NCI-H2227 treated with DMSO at 0.1 percent for 48 hours (cell line): Measurements from ENCODE around the gene UBXN2A.
A peak's percentile ranks its signal among the peaks of the same experiment; 100 is the strongest.

Experiments used
- DNase-seq: peaks from one replicate; lab custom pipeline; 2025; lab: John Stamatoyannopoulos, UW

Gene UBXN2A

DNA sequence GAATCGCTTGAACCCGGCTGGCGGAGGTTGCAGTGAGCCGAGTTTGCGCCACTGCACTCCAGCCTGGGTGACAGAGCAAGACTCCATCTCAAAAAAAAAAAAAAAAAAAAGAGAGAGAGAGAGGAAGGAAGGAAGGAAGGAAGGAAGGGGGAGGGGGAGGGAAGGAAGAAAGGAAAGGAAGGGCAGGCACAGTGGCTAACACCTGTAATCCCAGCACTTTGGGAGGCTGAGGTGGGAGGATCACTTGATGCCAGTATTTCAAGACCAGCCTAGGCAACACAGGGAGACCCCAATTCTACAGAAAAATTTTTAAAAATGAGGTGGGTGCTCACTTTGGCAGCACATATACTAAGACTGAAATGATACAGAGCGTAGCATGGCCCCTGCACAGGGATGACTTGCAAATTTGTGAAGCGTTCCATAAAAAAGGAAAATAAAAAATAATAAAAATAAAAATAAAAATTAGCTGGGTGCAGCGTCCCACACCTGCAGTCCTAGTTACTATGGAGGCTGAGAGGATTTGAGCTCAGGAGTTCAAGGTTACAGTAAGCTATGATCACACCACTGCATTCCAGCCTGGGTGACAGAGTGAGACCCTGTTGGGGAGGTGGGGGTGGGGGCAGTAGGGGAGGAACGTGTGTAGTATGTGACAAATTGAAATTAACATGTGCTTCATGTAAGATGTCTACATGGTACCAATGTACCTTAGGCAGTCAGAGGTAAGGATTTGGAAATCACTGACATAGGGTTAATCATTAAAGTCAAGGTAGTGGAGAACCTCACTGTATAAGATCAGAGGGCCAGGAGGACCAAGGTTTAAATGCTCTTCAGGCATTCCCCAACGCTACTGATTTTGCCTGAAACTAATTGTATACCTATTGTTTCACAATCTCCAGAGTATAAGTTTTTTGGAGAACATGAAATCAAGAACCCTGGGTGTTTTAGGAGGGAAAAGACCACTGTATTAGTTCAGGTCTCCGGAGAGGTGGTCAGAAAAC lies 105.5 kb downstream of the UBXN2A start:
- no peak for DNase-seq

DNA sequence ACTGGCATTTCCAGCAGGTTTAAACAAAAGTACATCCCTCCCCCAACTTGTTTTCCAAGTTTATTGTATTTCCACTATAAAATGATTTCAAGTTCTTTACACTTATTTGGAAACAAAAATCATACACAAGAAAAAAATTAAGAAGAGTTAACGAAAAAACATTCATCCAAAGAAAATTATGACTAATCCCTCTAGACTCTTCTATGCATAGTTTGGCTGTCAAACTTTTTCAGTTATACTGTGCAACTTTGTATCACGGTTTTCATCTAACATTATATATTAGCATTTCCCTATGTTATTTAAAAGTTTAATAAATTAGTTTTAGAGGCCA lies 106.3 kb downstream of the UBXN2A start:
- DNase-seq: no peak

DNA sequence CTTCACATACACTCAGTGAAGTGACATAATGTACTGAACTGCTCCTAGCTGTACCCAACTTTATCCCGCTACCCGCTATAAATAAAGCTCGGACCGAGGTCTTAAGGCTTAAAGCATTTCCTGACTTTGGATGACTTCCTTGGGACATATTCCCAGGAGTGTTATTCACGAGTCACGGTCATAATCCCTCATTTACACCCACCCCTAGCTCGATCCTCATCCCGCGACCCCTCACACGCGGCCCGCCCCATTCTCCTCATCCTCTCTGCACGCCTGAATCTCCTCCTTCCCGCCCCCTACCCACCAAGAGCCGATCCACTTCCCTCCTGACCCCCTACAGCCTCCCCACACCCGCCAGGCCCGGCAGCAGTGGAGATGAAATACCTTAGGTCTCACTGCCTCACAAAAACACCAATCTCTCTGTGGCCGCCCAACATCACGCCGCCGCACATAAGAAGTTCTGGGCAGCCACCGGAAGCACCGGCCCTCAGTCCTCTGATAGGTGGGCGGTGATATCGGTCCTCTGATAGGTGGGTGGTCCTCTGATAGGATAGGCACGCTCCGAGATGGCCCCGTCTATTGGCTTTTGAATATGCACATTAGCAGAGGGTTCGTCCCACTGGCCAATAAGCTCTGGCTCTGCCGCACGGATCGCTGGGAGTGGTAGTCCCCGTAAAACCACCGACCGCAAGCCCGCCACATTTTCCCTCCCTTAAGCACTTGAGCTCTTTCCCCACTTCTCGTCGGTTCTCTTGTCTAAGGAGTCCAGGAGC lies 106.9 kb downstream of the UBXN2A start, which contains the start of gene WDCP:
TSS of gene WDCP (minus strand) at position 462 of the 773 bp plus-strand sequence. CDS start 7,897 bp downstream, outside the sequence.
- peak; percentile 99 for DNase-seq

DNA sequence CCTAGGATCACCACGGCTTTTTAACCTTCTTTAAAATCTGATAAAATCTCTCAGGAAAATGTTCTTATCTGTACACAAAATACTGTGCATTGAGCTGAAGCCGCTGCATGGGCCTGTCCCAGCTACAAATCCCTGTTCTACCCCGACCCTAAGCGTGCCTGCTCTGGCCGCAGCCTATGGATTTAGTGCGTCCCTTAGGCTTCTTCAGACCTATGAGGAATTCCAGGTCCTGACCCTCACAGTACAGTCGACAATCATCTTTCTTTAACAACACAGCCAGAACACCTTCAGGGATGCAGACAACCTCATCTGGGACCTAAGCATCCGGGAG lies 107.4 kb downstream of the UBXN2A start:
- DNase-seq: no peak

DNA sequence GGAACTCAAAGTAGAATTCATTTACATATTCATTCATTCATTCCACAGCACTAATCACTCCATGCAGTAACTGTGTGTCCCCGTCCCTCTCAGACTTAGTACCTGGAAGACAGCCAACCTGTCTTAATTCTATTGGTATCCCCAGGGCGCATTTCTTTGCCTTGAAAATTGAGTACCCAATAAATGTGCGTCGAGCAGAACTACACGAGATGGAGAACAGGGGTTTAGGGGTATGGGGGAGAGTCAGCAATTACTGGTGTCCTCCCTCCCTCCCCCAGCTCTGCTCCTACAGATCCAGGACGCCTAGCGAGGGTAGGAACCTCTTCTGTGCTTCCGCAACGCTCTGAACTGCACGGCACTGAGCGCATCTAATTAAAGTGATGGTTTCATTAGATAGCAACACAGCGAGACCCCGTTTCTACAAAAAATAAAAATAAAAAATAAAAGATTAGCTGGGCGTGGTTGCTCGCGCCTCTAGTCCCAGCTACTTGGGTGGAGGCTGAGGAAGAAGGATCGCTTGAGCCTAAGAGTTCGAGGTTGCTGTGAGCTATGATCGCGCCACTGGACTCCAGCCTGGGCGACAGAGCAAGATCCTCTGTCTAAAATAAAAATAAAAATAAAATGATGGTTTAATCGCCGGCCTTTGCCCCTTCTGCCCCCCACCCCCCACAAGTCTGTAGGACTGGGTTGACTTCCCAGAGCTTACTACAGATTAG lies 108.7 kb downstream of the UBXN2A start:
- DNase-seq: peak; percentile 34

DNA sequence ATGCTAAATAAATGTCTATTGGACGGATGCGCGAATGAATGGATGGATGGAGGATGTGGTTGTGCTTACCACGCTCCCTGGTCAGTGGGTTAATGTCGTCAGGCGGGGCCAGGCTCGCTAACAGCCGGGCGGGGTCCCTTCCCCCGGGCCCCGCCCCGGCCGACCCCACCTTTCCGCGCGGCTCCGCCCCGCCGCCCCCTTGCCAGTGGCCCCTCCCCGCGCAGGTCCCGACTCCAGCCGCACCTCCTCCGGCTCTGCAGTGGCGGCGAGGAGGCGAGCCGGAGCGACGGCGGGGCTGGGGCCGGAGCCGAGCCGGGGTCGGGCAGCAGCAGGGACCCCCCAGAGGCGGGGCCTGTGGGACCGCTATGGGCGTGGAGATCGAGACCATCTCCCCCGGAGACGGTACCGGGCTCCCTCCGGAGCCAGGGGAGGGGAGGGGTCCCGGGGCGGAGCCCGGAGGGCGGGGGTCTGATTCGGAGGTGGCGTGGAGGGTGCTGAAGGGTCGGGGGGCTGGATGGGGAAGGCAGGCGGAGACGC lies 109.3 kb downstream of the UBXN2A start, which contains the start of gene FKBP1B:
TSS of gene FKBP1B (plus strand) at position 257 of the 537 bp plus-strand sequence. CDS start at position 366, 109 bp downstream.
- peak; percentile 83 for DNase-seq

DNA sequence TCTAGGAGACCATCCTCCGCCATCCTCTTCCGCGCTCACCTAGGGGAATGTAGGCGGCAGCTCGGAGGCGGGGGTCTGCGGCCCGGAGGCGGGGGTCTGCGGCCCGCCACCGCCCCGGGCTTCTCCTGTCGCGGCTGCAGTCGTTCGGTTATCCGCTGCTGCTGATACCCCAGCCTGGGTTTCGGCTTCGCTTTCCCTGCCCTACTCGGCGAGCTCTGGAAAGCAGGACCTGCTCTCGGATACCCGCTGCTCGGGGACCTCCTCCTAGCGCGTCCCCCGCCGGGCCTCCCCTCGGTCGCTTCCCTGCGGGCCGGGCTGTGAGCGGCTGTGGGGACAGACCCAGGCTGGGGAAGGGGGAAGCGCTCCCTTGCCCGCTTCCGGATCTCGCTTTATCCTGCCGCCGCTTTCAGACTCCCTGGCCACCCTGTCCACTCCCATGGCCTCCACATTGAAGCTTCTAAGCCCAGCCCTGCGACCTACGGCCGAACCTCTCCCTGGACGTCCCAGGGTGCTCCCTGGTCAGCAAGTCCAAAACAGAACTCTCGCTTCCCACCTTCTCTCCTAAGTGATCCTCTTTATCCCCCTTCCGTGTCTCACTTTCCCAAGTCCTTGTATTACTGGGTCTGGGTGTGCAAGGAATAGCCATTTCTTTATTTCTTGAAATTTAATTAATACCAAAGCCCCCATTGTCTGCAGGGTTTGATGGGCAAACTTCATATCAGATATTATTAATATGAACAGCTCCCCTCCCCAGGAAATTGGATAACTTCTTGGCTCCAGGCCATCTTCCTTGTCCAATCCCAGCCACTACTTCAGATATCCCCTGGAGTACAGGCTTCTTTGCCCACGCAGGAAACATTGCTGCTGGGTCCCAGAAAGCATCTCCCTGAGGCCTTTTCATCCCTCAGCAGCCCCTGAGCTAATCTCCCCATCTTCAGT lies 110.0 kb downstream of the UBXN2A start:
- DNase-seq: no peak

DNA sequence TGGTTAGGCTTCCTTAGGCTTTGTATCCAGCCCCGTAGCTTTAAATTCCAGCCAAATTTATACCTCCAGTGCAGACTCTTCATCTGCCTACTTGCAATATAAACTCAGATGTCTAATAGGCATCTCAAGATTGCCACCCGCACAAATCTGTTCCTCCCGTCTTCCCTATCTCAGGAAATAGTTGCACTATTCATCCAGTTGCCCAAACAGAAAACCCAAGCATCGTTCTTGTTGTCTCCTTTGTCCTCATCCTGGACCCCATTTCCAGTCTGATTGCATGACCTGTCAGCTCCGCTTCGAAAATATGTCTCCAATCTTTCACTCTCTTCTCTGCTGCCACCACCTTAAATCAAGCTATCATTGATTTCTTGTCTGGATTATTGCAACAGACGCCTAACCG lies 111.6 kb downstream of the UBXN2A start:
- no peak for DNase-seq

DNA sequence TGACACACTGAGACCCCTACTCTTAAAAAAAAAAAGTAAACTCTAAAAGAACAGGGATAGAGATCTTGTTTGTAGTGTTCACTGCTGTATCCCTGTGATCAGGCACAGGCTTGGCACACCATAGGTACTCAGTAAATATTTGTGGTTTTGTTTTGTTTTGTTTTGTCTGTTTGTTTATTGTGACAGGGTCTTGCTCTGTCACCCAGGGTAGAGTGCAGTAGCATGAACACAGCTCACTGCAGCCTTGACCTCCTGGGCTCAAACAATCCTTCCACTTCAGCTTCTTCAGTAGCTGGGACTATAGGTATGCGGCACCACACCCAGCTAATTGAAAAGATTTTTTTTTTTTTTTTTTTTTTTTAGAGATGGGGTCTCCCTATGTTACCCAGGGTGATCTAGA lies 112.7 kb downstream of the UBXN2A start:
- DNase-seq: no peak
